ENCODE results near the gene GTF3C1. TPM values are rescaled to one million over a fixed set of nuclear protein-coding genes. Genes with fewer than 3 reads are reported as not detected.
A peak's percentile ranks its signal among the peaks of the same experiment; 100 is the strongest.
"Not testable (repeated sequence)": the region's sequence is repeated elsewhere in the genome, so short reads cannot be mapped to it uniquely, and the experiment has no call there.

GTF3C1 gene
- total RNA-seq, 1 donor from 2014 or later, result 54.3 TPM

- intact Hi-C loops (cut with micrococcal nuclease), result no loop called here
- H3K36me3 Mint-ChIP-seq (ENCODE audit: low read depth), result peaks cover 91% of the 10 kb centered on the region
- H3K27me3 Mint-ChIP-seq, result no peaks in the 10 kb centered on the region
- H3K4me3 Mint-ChIP-seq, result no peak overlapping the region
- peaks cover 5% of the 10 kb centered on the region for H3K4me1 Mint-ChIP-seq
- DNase-seq, result no peak
- H3K9me3 Mint-ChIP-seq, result peaks cover 8% of the 10 kb centered on the region
- H3K27ac Mint-ChIP-seq, result no peak overlapping the region
Measured at GRCh38 chr16:27439271-27440018, 110.3 kb downstream of the GTF3C1 start.

- Mint-ChIP-seq H3K4me3 (no peak overlapping the region), H3K36me3 (ENCODE audit: low read depth) (peaks cover 88% of the 10 kb centered on the region), H3K27ac (no peak overlapping the region), H3K27me3 (no peaks in the 10 kb centered on the region), H3K9me3 (peaks cover 5% of the 10 kb centered on the region), H3K4me1 (peaks cover 9% of the 10 kb centered on the region)
- intact Hi-C loops (cut with micrococcal nuclease), result no loop called here
- DNase-seq, result no peak
Measured at GRCh38 chr16:27437946-27438345, 111.8 kb downstream of the GTF3C1 start.

GRCh38 chr16:27436921-27437650, 112.6 kb downstream of the GTF3C1 start:
- Mint-ChIP-seq H3K36me3 (ENCODE audit: low read depth) (peaks cover 86% of the 10 kb centered on the region), H3K4me1 (peaks cover 17% of the 10 kb centered on the region), H3K9me3 (no peaks in the 10 kb centered on the region), H3K4me3 (no peak overlapping the region), H3K27me3 (no peaks in the 10 kb centered on the region), H3K27ac (peak overlapping the region; percentile 11)
- no peak for DNase-seq
- intact Hi-C loops (cut with micrococcal nuclease), result no loop called here

GRCh38 chr16:27436065-27436464, 113.6 kb downstream of the GTF3C1 start:
- Mint-ChIP-seq H3K4me1 (peaks cover 25% of the 10 kb centered on the region), H3K27me3 (no peaks in the 10 kb centered on the region), H3K9me3 (no peaks in the 10 kb centered on the region), H3K36me3 (ENCODE audit: low read depth) (peaks cover 81% of the 10 kb centered on the region), H3K27ac (peak overlapping the region; percentile 41), H3K4me3 (no peak overlapping the region)
- intact Hi-C loops (cut with micrococcal nuclease), result no loop called here
- no peak for DNase-seq

GRCh38 chr16:27435146-27435545, 114.6 kb downstream of the GTF3C1 start:
- H3K36me3 Mint-ChIP-seq (ENCODE audit: low read depth), result peaks cover 81% of the 10 kb centered on the region
- intact Hi-C loops (cut with micrococcal nuclease); H3K4me3 Mint-ChIP-seq; H3K27me3 Mint-ChIP-seq; DNase-seq; H3K27ac Mint-ChIP-seq; H3K9me3 Mint-ChIP-seq: not testable (repeated sequence)
- H3K4me1 Mint-ChIP-seq, result peaks cover 33% of the 10 kb centered on the region

- no peak for DNase-seq
- H3K4me3 Mint-ChIP-seq, result no peak overlapping the region
- H3K27ac Mint-ChIP-seq, result peak overlapping the region; percentile 20
- H3K36me3 Mint-ChIP-seq (ENCODE audit: low read depth), result peaks cover 76% of the 10 kb centered on the region
- peaks cover 33% of the 10 kb centered on the region for H3K4me1 Mint-ChIP-seq
- intact Hi-C loops (cut with micrococcal nuclease), result no loop called here
- H3K9me3 Mint-ChIP-seq, result no peaks in the 10 kb centered on the region
- H3K27me3 Mint-ChIP-seq, result no peaks in the 10 kb centered on the region
Measured at GRCh38 chr16:27434141-27435051, 115.3 kb downstream of the GTF3C1 start.

- no peaks in the 10 kb centered on the region for H3K27me3 Mint-ChIP-seq
- intact Hi-C loops (cut with micrococcal nuclease), result no loop called here
- H3K27ac Mint-ChIP-seq, result no peak overlapping the region
- peaks cover 34% of the 10 kb centered on the region for H3K4me1 Mint-ChIP-seq
- no peaks in the 10 kb centered on the region for H3K9me3 Mint-ChIP-seq
- H3K4me3 Mint-ChIP-seq, result no peak overlapping the region
- DNase-seq, result no peak
- peaks cover 73% of the 10 kb centered on the region for H3K36me3 Mint-ChIP-seq (ENCODE audit: low read depth)
Measured at GRCh38 chr16:27433636-27434035, 116.1 kb downstream of the GTF3C1 start.

GRCh38 chr16:27433191-27433590, 116.5 kb downstream of the GTF3C1 start:
- intact Hi-C loops (cut with micrococcal nuclease); H3K27me3 Mint-ChIP-seq; H3K4me3 Mint-ChIP-seq; DNase-seq; H3K9me3 Mint-ChIP-seq: not testable (repeated sequence)
- Mint-ChIP-seq H3K27ac (peak overlapping the region; percentile 79), H3K4me1 (peaks cover 34% of the 10 kb centered on the region), H3K36me3 (ENCODE audit: low read depth) (peaks cover 73% of the 10 kb centered on the region)

GRCh38 chr16:27432558-27432957, 117.2 kb downstream of the GTF3C1 start:
- intact Hi-C loops (cut with micrococcal nuclease), result no loop called here
- peak overlapping the region; percentile 79 for H3K27ac Mint-ChIP-seq
- peaks cover 35% of the 10 kb centered on the region for H3K4me1 Mint-ChIP-seq
- H3K36me3 Mint-ChIP-seq (ENCODE audit: low read depth), result peaks cover 72% of the 10 kb centered on the region
- H3K27me3 Mint-ChIP-seq, result no peaks in the 10 kb centered on the region
- DNase-seq, result no peak
- H3K4me3 Mint-ChIP-seq, result no peak overlapping the region
- H3K9me3 Mint-ChIP-seq, result no peaks in the 10 kb centered on the region

GRCh38 chr16:27431773-27432532, 117.8 kb downstream of the GTF3C1 start:
- Mint-ChIP-seq H3K36me3 (ENCODE audit: low read depth) (peaks cover 72% of the 10 kb centered on the region), H3K4me1 (peaks cover 39% of the 10 kb centered on the region), H3K4me3 (no peak overlapping the region), H3K9me3 (no peaks in the 10 kb centered on the region), H3K27ac (peak overlapping the region; percentile 72), H3K27me3 (no peaks in the 10 kb centered on the region)
- DNase-seq, result no peak
- intact Hi-C loops (cut with micrococcal nuclease), result no loop called here

GRCh38 chr16:27430923-27431484, 118.7 kb downstream of the GTF3C1 start:
- Mint-ChIP-seq H3K36me3 (ENCODE audit: low read depth) (peaks cover 72% of the 10 kb centered on the region), H3K4me1 (peaks cover 49% of the 10 kb centered on the region), H3K4me3 (no peak overlapping the region), H3K27ac (peak overlapping the region; percentile 76), H3K27me3 (no peaks in the 10 kb centered on the region), H3K9me3 (no peaks in the 10 kb centered on the region)
- DNase-seq, result no peak
- intact Hi-C loops (cut with micrococcal nuclease), result no loop called here

GRCh38 chr16:27430512-27430911, 119.2 kb downstream of the GTF3C1 start:
- Mint-ChIP-seq H3K27ac (peak overlapping the region; percentile 76), H3K27me3 (no peaks in the 10 kb centered on the region), H3K36me3 (ENCODE audit: low read depth) (peaks cover 72% of the 10 kb centered on the region), H3K4me3 (no peak overlapping the region), H3K9me3 (no peaks in the 10 kb centered on the region), H3K4me1 (peaks cover 52% of the 10 kb centered on the region)
- intact Hi-C loops (cut with micrococcal nuclease), result no loop called here
- no peak for DNase-seq

GRCh38 chr16:27429981-27430441, 119.7 kb downstream of the GTF3C1 start:
- H3K27ac Mint-ChIP-seq, result peak overlapping the region; percentile 76
- no peak for DNase-seq
- H3K4me1 Mint-ChIP-seq, result peaks cover 57% of the 10 kb centered on the region

More at GRCh38 chr16:27429981-27430441, 119.7 kb downstream of the GTF3C1 start:
- no peaks in the 10 kb centered on the region for H3K27me3 Mint-ChIP-seq
- H3K9me3 Mint-ChIP-seq, result no peaks in the 10 kb centered on the region
- intact Hi-C loops (cut with micrococcal nuclease), result no loop called here
- no peak overlapping the region for H3K4me3 Mint-ChIP-seq
- peaks cover 75% of the 10 kb centered on the region for H3K36me3 Mint-ChIP-seq (ENCODE audit: low read depth)
